Muscle layer of duodenum (tissue), 2 donors: ENCODE data around the gene NXN.
"Not testable (repeated sequence)": the region's sequence is repeated elsewhere in the genome, so short reads cannot be mapped to it uniquely, and the experiment has no call there.

Experiments used
- H3K27ac ChIP-seq: one replicate; pipeline ENCODE4 v1.7.0; 2013; ENCODE audit warnings: mild to moderate bottlenecking, low read length
- H3K27me3 ChIP-seq: one replicate; pipeline ENCODE4 v1.7.0; 2013; ENCODE audit warnings: low read depth, mild to moderate bottlenecking, control low read depth, low read length
- H3K36me3 ChIP-seq, 2 donors: one replicate each; pipeline ENCODE4 v1.7.0; 2013; ENCODE audit warnings: low read length in 2 of 2, control low read depth in 1 of 2, mild to moderate bottlenecking in 1 of 2; ENCODE audit not compliant: insufficient read depth in 2 of 2, control insufficient read depth in 1 of 2
- H3K4me1 ChIP-seq, 2 donors: one replicate each; pipeline ENCODE4 v1.7.0; 2013; ENCODE audit warnings: low read length in 2 of 2, mild to moderate bottlenecking in 2 of 2, control low read depth in 1 of 2, moderate library complexity in 1 of 2; ENCODE audit not compliant: insufficient read depth in 2 of 2, control insufficient read depth in 1 of 2
- H3K4me3 ChIP-seq, 2 donors: one replicate each; pipeline ENCODE4 v1.7.0; 2013; ENCODE audit warnings: low read length in 2 of 2, low read depth in 1 of 2, mild to moderate bottlenecking in 1 of 2
- H3K9me3 ChIP-seq, 2 donors: one replicate each; pipeline ENCODE4 v1.7.0; 2013; ENCODE audit warnings: low read length in 2 of 2, control low read depth in 1 of 2, mild to moderate bottlenecking in 1 of 2; ENCODE audit not compliant: control insufficient read depth in 1 of 2
- donor health status: healthy.

Gene NXN

DNA sequence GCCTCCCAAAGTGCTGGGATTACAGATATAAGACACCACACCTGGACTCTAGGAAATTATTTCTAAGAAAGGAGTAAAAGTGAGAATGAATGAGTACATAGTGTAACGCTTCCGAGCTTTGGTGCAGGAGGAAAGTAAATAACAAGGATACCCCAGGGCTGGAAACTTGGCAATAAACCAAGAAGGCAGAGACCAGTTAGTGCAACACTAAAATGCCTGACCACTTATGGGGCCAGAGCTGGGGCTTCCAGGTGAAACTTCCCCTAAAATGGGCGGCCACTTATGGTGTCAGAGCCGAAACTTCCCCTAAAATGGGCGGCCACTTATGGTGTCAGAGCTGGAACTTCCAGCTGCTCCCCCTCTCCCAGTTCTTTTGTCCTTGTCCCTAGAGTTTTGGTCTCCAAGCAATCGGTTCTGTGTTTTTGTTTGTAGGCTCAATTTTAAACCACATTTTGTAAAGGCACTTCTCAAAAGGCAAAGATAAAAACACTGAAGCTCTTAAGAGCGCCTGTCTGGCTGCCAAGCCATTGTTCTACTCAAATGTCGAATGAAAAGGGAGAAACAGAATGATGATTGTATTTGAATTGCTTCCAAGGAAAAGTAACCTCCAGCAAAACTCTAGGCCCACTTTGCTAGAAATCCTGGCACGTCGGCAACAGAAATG lies 63.9 kb downstream of the NXN start:
- peaks cover 0 to 17% of the 10 kb centered on the region in 2 donors for H3K4me1 ChIP-seq
- peak overlapping the region in 1 of 2 donors; percentile 32 for H3K4me3 ChIP-seq
- no peaks in the 10 kb centered on the region for H3K9me3 ChIP-seq
- H3K27me3 ChIP-seq: no peaks in the 10 kb centered on the region
- no peaks in the 10 kb centered on the region for H3K36me3 ChIP-seq
- H3K27ac ChIP-seq: peak overlapping the region; percentile 69

DNA sequence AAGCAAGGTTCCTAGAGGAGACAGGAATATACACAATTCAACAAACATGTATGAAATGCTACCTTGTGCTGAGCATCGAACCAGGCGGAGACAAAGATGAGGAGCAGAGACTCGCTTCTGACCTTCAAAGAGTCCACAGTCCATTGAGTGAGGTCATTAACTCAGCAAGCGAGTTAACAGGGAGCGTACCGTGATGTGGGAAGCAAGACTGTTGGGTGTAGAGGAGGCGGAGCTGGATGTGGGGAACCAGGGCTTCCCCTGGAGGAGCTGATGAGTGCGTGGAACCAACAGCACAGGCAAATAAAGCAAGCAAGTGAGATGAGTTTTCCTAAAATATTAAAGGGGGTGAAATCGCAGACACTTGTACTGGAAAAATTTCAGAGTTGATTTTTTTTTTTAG lies 65.0 kb downstream of the NXN start:
- Histone ChIP-seq H3K4me3 (no peak overlapping the region), H3K27ac (no peak overlapping the region), H3K9me3 (no peaks in the 10 kb centered on the region), H3K4me1 (peaks cover 0 to 17% of the 10 kb centered on the region in 2 donors), H3K36me3 (no peaks in the 10 kb centered on the region), H3K27me3 (no peaks in the 10 kb centered on the region)

- Histone ChIP-seq H3K4me1 (peaks cover 0 to 17% of the 10 kb centered on the region in 2 donors), H3K9me3 (no peaks in the 10 kb centered on the region), H3K4me3 (no peak overlapping the region), H3K27me3 (no peaks in the 10 kb centered on the region), H3K27ac (no peak overlapping the region), H3K36me3 (no peaks in the 10 kb centered on the region)
Measured at GRCh38 chr17:913207-913606, 66.4 kb downstream of the NXN start.

DNA sequence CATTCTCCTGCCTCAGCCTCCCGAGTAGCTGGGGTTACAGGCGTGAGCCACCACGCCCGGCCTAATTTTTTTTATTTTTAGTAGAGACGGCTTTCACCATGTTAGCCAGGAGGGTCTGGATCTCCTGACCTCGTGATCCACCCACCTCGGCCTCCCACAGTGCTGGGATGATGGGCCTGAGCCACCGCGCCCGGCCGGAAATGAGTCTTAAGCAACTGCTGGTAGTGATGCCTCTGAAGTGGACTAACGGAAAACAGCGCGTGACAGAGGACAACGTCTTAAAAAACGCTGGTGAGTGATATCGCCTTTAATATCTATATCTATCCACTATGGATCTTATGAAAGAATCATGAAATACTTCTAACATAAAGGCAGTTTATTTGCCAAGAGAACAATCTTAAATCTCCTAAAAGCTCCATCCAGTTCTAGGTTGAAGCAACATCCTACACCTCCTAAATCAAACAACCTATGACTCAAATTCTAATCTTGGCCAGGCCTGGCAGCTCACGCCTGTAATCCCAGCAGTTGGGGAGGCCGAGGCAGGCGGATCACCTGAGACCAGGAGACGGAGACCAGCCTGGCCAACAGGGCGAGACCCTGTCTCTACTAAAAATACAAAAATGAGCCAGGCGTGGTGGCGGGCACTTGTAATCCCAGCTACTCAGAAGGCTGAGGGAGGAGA lies 69.8 kb downstream of the NXN start:
- Histone ChIP-seq H3K9me3 (no peaks in the 10 kb centered on the region), H3K4me3 (no peak overlapping the region), H3K27me3 (no peaks in the 10 kb centered on the region), H3K36me3 (no peaks in the 10 kb centered on the region), H3K27ac (no peak overlapping the region), H3K4me1 (no peaks in the 10 kb centered on the region)

GRCh38 chr17:907725-908124 lies 71.9 kb downstream of the NXN start:
- Histone ChIP-seq H3K9me3 (no peaks in the 10 kb centered on the region), H3K27me3 (no peaks in the 10 kb centered on the region), H3K4me3 (no peak overlapping the region), H3K27ac (no peak overlapping the region), H3K4me1 (no peaks in the 10 kb centered on the region), H3K36me3 (no peaks in the 10 kb centered on the region)

- not testable (repeated sequence) for H3K27ac ChIP-seq, H3K4me3 ChIP-seq, H3K27me3 ChIP-seq, H3K36me3 ChIP-seq, H3K9me3 ChIP-seq
- H3K4me1 ChIP-seq: peaks cover 0 to 12% of the 10 kb centered on the region in 2 donors
Measured at GRCh38 chr17:905708-906107, 73.9 kb downstream of the NXN start.

GRCh38 chr17:903691-904481 lies 75.7 kb downstream of the NXN start:
- no peak overlapping the region for H3K4me3 ChIP-seq
- no peak overlapping the region for H3K27ac ChIP-seq
- peaks cover 0 to 17% of the 10 kb centered on the region in 2 donors for H3K4me1 ChIP-seq
- H3K36me3 ChIP-seq: no peaks in the 10 kb centered on the region
- H3K27me3 ChIP-seq: no peaks in the 10 kb centered on the region
- H3K9me3 ChIP-seq: no peaks in the 10 kb centered on the region

DNA sequence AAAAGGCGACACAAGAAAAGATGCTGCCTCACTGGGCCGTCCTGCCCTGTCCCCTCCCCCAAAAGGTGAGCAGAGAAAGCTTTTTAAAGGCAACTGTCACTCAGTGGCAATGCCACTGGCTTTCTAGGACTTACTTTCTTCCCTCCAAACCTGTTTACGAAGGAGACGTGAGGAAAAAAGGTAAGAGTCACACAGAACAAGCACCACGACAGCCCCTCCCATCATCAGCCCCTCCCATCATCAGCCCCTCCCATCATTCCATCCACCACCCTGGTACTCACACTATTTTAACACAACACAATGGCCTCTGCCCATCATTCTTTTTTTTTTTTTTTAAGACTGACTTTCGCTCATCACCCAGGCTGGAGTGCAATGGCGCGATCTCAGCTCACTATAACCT lies 77.1 kb downstream of the NXN start:
- H3K4me1 ChIP-seq: peaks cover 0 to 21% of the 10 kb centered on the region in 2 donors
- H3K9me3 ChIP-seq: no peaks in the 10 kb centered on the region
- H3K4me3 ChIP-seq: no peak overlapping the region
- H3K36me3 ChIP-seq: no peaks in the 10 kb centered on the region
- H3K27ac ChIP-seq: no peak overlapping the region
- H3K27me3 ChIP-seq: no peaks in the 10 kb centered on the region

GRCh38 chr17:901964-902363 lies 77.6 kb downstream of the NXN start:
- no peaks in the 10 kb centered on the region for H3K36me3 ChIP-seq
- no peaks in the 10 kb centered on the region for H3K27me3 ChIP-seq
- no peak overlapping the region for H3K4me3 ChIP-seq
- peaks cover 0 to 26% of the 10 kb centered on the region in 2 donors for H3K4me1 ChIP-seq
- no peaks in the 10 kb centered on the region for H3K9me3 ChIP-seq
- no peak overlapping the region for H3K27ac ChIP-seq

- Histone ChIP-seq H3K9me3 (no peaks in the 10 kb centered on the region), H3K27ac (no peak overlapping the region), H3K27me3 (no peaks in the 10 kb centered on the region), H3K36me3 (no peaks in the 10 kb centered on the region), H3K4me3 (no peak overlapping the region), H3K4me1 (peaks cover 0 to 31% of the 10 kb centered on the region in 2 donors)
Measured at GRCh38 chr17:901191-901950, 78.2 kb downstream of the NXN start.
